ENCODE data around the gene EEF1G. TPM values are rescaled to one million over a fixed set of nuclear protein-coding genes. Genes with fewer than 3 reads are reported as not detected.

Gene EEF1G
- total RNA-seq, 1 experiment from 2014 or later = 2,004 TPM

- ChIA-PET POLR2A (no interaction called here), CTCF (interaction anchor here (1.1 kb wide), 1 partner anchor 24 kb away, joined by 3 read pairs; no protein-coding TSS in a partner anchor)
- H3K36me3 Mint-ChIP-seq (ENCODE audit: insufficient read depth, unreplicated experiment) = peaks cover 85% of the 10 kb centered on the region
- intact Hi-C loops (cut with micrococcal nuclease; ENCODE audit: unreplicated experiment) = no loop called here
- peaks cover 15% of the 10 kb centered on the region for H3K9me3 Mint-ChIP-seq (ENCODE audit: unreplicated experiment)
- H3K4me3 Mint-ChIP-seq (ENCODE audit: unreplicated experiment) = no peak overlapping the region
- H3K27ac Mint-ChIP-seq (ENCODE audit: unreplicated experiment) = no peak overlapping the region
- peaks cover 19% of the 10 kb centered on the region for H3K36me3 ChIP-seq (ENCODE audit: control insufficient read depth, insufficient read depth, low read length)
- peaks cover 17% of the 10 kb centered on the region for H3K4me1 ChIP-seq
- DNase-seq = no peak
- no TSS peak for BruUV-seq (replicated peaks)
- no peak overlapping the region for H3K4me3 ChIP-seq (ENCODE audit: low read depth, low read length)
- H3K27me3 ChIP-seq (replicated peaks; ENCODE audit: control insufficient read depth, insufficient read depth, low read length) = no peaks in the 10 kb centered on the region
- TF ChIP-seq CTCF (IDR thresholded peaks at IDR 0.05; ENCODE audit: insufficient read depth in 1 of 2, low read depth in 1 of 2, low read length in 1 of 2, severe bottlenecking in 1 of 2, unreplicated experiment in 1 of 2) = no peak
- no peaks in the 10 kb centered on the region for H3K9me3 ChIP-seq
- H3K27me3 Mint-ChIP-seq (ENCODE audit: insufficient read depth, unreplicated experiment) = no peaks in the 10 kb centered on the region
- H3K4me1 Mint-ChIP-seq (ENCODE audit: low read depth, unreplicated experiment) = peaks cover 13% of the 10 kb centered on the region
These were observed 37.3 kb downstream of the EEF1G start for GRCh38 chr11:62536301-62536957.

- Histone ChIP-seq H3K27me3 (replicated peaks; ENCODE audit: control insufficient read depth, insufficient read depth, low read length) (no peaks in the 10 kb centered on the region), H3K36me3 (ENCODE audit: control insufficient read depth, insufficient read depth, low read length) (peaks cover 20% of the 10 kb centered on the region), H3K9me3 (no peaks in the 10 kb centered on the region), H3K4me3 (ENCODE audit: low read depth, low read length) (no peak overlapping the region), H3K4me1 (peaks cover 11% of the 10 kb centered on the region)
- Mint-ChIP-seq H3K27me3 (ENCODE audit: insufficient read depth, unreplicated experiment) (no peaks in the 10 kb centered on the region), H3K4me1 (ENCODE audit: low read depth, unreplicated experiment) (peaks cover 7% of the 10 kb centered on the region), H3K36me3 (ENCODE audit: insufficient read depth, unreplicated experiment) (peaks cover 85% of the 10 kb centered on the region), H3K27ac (ENCODE audit: unreplicated experiment) (no peak overlapping the region), H3K9me3 (ENCODE audit: unreplicated experiment) (peaks cover 15% of the 10 kb centered on the region), H3K4me3 (ENCODE audit: unreplicated experiment) (no peak overlapping the region)
- ChIA-PET CTCF (interaction anchor here (1.1 kb wide), 1 partner anchor 25 kb away, joined by 3 read pairs; no protein-coding TSS in a partner anchor), POLR2A (no interaction called here)
- DNase-seq = no peak
- intact Hi-C loops (cut with micrococcal nuclease; ENCODE audit: unreplicated experiment) = no loop called here
- no TSS peak for BruUV-seq (replicated peaks)
- no peak for TF ChIP-seq CTCF (IDR thresholded peaks at IDR 0.05; ENCODE audit: insufficient read depth in 1 of 2, low read depth in 1 of 2, low read length in 1 of 2, severe bottlenecking in 1 of 2, unreplicated experiment in 1 of 2)
These were observed 37.9 kb downstream of the EEF1G start for GRCh38 chr11:62535802-62536201.

- H3K27me3 ChIP-seq (replicated peaks; ENCODE audit: control insufficient read depth, insufficient read depth, low read length) = no peaks in the 10 kb centered on the region
- ChIA-PET CTCF (no interaction called here), POLR2A (interaction anchor here (0.5 to 0.9 kb wide), 2 partner anchors 39 to 55 kb away, joined by 3 to 6 read pairs; partner anchors contain the start of gene EEF1G)
- H3K4me3 ChIP-seq (ENCODE audit: low read depth, low read length) = no peak overlapping the region
- Mint-ChIP-seq H3K4me1 (ENCODE audit: low read depth, unreplicated experiment) (peaks cover 7% of the 10 kb centered on the region), H3K36me3 (ENCODE audit: insufficient read depth, unreplicated experiment) (peaks cover 91% of the 10 kb centered on the region), H3K27me3 (ENCODE audit: insufficient read depth, unreplicated experiment) (no peaks in the 10 kb centered on the region), H3K4me3 (ENCODE audit: unreplicated experiment) (no peak overlapping the region), H3K27ac (ENCODE audit: unreplicated experiment) (peak overlapping the region; percentile 58), H3K9me3 (ENCODE audit: unreplicated experiment) (peaks cover 15% of the 10 kb centered on the region)
- TF ChIP-seq CTCF (IDR thresholded peaks at IDR 0.05; ENCODE audit: insufficient read depth in 1 of 2, low read depth in 1 of 2, low read length in 1 of 2, severe bottlenecking in 1 of 2, unreplicated experiment in 1 of 2) = no peak
- peaks cover 6% of the 10 kb centered on the region; the same call in 1 of the 2 replicates for H3K4me1 ChIP-seq
- H3K36me3 ChIP-seq (ENCODE audit: control insufficient read depth, insufficient read depth, low read length) = peaks cover 21% of the 10 kb centered on the region
- H3K9me3 ChIP-seq = no peaks in the 10 kb centered on the region
- DNase-seq = no peak
- no TSS peak for BruUV-seq (replicated peaks)
- intact Hi-C loops (cut with micrococcal nuclease; ENCODE audit: unreplicated experiment) = no loop called here
These were observed 38.7 kb downstream of the EEF1G start for GRCh38 chr11:62534779-62535545.

All from Caco-2 (cell line).